Hepatocyte (in vitro differentiated cells): ENCODE results near the gene AP5B1. TPM values are rescaled to one million over a fixed set of nuclear protein-coding genes. Genes with fewer than 3 reads are reported as not detected.
"Not testable (repeated sequence)": the region's sequence is repeated elsewhere in the genome, so short reads cannot be mapped to it uniquely, and the experiment has no call there.

Experiments used
- DNase-seq: peaks from one replicate; pipeline ENCODE4 v3.0.0-alpha.2; 2016; ENCODE audit warnings: low spot score
- H2AFZ ChIP-seq: fragments of 200-600 bp; sonication (generic); 2 replicates; pipeline ENCODE4 v1.6.0; 2016; ENCODE audit warnings: antibody characterized with exemption, mild to moderate bottlenecking
- H3K27ac ChIP-seq: fragments of 200-600 bp; sonication (generic); 2 replicates; pipeline ENCODE4 v1.5.1; 2016; ENCODE audit warnings: mild to moderate bottlenecking
- H3K27me3 ChIP-seq: fragments of 200-600 bp; sonication (generic); 2 replicates; pipeline ENCODE4 v1.6.1; 2016
- H3K36me3 ChIP-seq: fragments of 200-600 bp; sonication (generic); replicated peaks from 2 replicates; pipeline ENCODE4 v1.5.1; 2016; ENCODE audit warnings: low read depth; ENCODE audit not compliant: insufficient read depth
- H3K4me1 ChIP-seq: fragments of 200-600 bp; sonication (generic); 2 replicates; pipeline ENCODE4 v1.5.1; 2016; ENCODE audit warnings: mild to moderate bottlenecking, moderate library complexity; ENCODE audit not compliant: insufficient read depth
- H3K4me2 ChIP-seq: fragments of 200-600 bp; sonication (generic); 2 replicates; pipeline ENCODE4 v1.6.0; 2016
- H3K4me3 ChIP-seq: fragments of 200-600 bp; sonication (generic); 2 replicates; pipeline ENCODE4 v1.5.1; 2016; ENCODE audit warnings: mild to moderate bottlenecking
- H3K79me2 ChIP-seq: fragments of 200-600 bp; sonication (generic); 2 replicates; pipeline ENCODE4 v1.6.0; 2017; ENCODE audit warnings: mild to moderate bottlenecking
- H3K9me2 ChIP-seq: fragments of 200-600 bp; sonication (generic); replicated peaks from 2 replicates; pipeline ENCODE4 v1.6.0; 2017; ENCODE audit warnings: mild to moderate bottlenecking; ENCODE audit not compliant: insufficient read depth
- H3K9me3 ChIP-seq: fragments of 200-600 bp; sonication (generic); 2 replicates; pipeline ENCODE4 v1.5.1; 2016; ENCODE audit warnings: low read depth, mild to moderate bottlenecking
- H4K20me1 ChIP-seq: fragments of 200-600 bp; sonication (generic); 2 replicates; pipeline ENCODE4 v1.6.0; 2016; ENCODE audit warnings: mild to moderate bottlenecking; ENCODE audit not compliant: insufficient read depth, poor library complexity, severe bottlenecking
- CTCF ChIP-seq: fragments of 200-600 bp; sonication (generic); IDR thresholded peaks from 2 replicates; pipeline ENCODE4 v1.5.1; 2016; ENCODE audit warnings: antibody characterized with exemption, mild to moderate bottlenecking; ENCODE audit not compliant: poor library complexity
- EZH2 ChIP-seq: fragments of 200-600 bp; sonication (generic); IDR thresholded peaks from 2 replicates; pipeline ENCODE4 v1.6.1; 2016; ENCODE audit warnings: antibody characterized with exemption, mild to moderate bottlenecking, borderline replicate concordance
- EZH2phosphoT487 ChIP-seq: fragments of 200-600 bp; sonication (generic); IDR thresholded peaks from one replicate; pipeline ENCODE4 v1.6.1; 2018; ENCODE audit warnings: antibody characterized with exemption, mild to moderate bottlenecking, low read depth, moderate library complexity; ENCODE audit not compliant: unreplicated experiment, severe bottlenecking
- WGBS: methylation state at CpG from one replicate; pipeline ENCODE4 v1.1.6; 2016; ENCODE audit warnings: low lambda C conversion rate; ENCODE audit errors: missing lambda C conversion rate; 5-methylcytosine and 5-hydroxymethylcytosine counted together
- polyA plus RNA-seq: library from polyadenylated mRNA; unstranded; fragments of >200 nt; fragmentation: Nextera tagmentation; extraction: Ambion mirVana; gene quantifications from 2 replicates; pipeline ENCODE4 v1.2.1, GENCODE V29; 2016
- total RNA-seq: library from RNA; depleted of rRNA; stranded (reverse); fragments of >200 nt; gene quantifications from 2 replicates; pipeline ENCODE4 v1.2.3, GENCODE V29; 2014

The AP5B1 gene
- total and polyA plus RNA-seq, 2 experiments from 2014 or later: 20.9 to 27.1 TPM

- H3K36me3 ChIP-seq: no peaks in the 10 kb centered on the region
- no peaks in the 10 kb centered on the region for H3K9me3 ChIP-seq
- no peak overlapping the region for H2AFZ ChIP-seq
- no peak overlapping the region for H3K4me2 ChIP-seq
- no peaks in the 10 kb centered on the region for H3K4me1 ChIP-seq
- no peaks in the 10 kb centered on the region for H3K79me2 ChIP-seq
- no peak for TF ChIP-seq EZH2phosphoT487
- TF ChIP-seq EZH2: no peak
- 81% methylated on average over 1 of the region's 1 CpG for WGBS
- no peaks in the 10 kb centered on the region for H3K27me3 ChIP-seq
- H4K20me1 ChIP-seq: no peaks in the 10 kb centered on the region
- no peak overlapping the region for H3K4me3 ChIP-seq
- no peak for DNase-seq
- no peak overlapping the region for H3K27ac ChIP-seq
- H3K9me2 ChIP-seq: no peaks in the 10 kb centered on the region
These were observed 38.4 kb downstream of the AP5B1 start for GRCh38 chr11:65742353-65742752.

GRCh38 chr11:65741185-65741584 lies 39.6 kb downstream of the AP5B1 start:
- Histone ChIP-seq H3K9me2 (no peaks in the 10 kb centered on the region), H3K9me3 (no peaks in the 10 kb centered on the region), H3K27ac (no peak overlapping the region), H3K4me2 (no peak overlapping the region), H3K79me2 (no peaks in the 10 kb centered on the region), H3K4me1 (no peaks in the 10 kb centered on the region), H3K4me3 (no peak overlapping the region), H3K36me3 (no peaks in the 10 kb centered on the region), H2AFZ (no peak overlapping the region), H3K27me3 (no peaks in the 10 kb centered on the region), H4K20me1 (no peaks in the 10 kb centered on the region)
- 89% methylated on average over 8 of the region's 8 CpGs for WGBS
- TF ChIP-seq EZH2 (no peak), CTCF (no peak), EZH2phosphoT487 (no peak)
- no peak for DNase-seq

- WGBS: 89% methylated on average over 2 of the region's 2 CpGs
- no peaks in the 10 kb centered on the region for H4K20me1 ChIP-seq
- no peak overlapping the region for H2AFZ ChIP-seq
- no peak overlapping the region for H3K4me2 ChIP-seq
- TF ChIP-seq EZH2phosphoT487: no peak
- no peak for TF ChIP-seq CTCF
- TF ChIP-seq EZH2: no peak
- no peak overlapping the region for H3K27ac ChIP-seq
- H3K9me2 ChIP-seq: no peaks in the 10 kb centered on the region
- DNase-seq: no peak
- H3K27me3 ChIP-seq: no peaks in the 10 kb centered on the region
- H3K4me1 ChIP-seq: no peaks in the 10 kb centered on the region
- H3K4me3 ChIP-seq: no peak overlapping the region
- H3K79me2 ChIP-seq: no peaks in the 10 kb centered on the region
- H3K9me3 ChIP-seq: no peaks in the 10 kb centered on the region
- H3K36me3 ChIP-seq: no peaks in the 10 kb centered on the region
These were observed 41.8 kb downstream of the AP5B1 start for GRCh38 chr11:65739022-65739421.

GRCh38 chr11:65736810-65737209 lies 44.0 kb downstream of the AP5B1 start:
- Histone ChIP-seq H3K36me3 (no peaks in the 10 kb centered on the region), H3K4me2 (no peak overlapping the region), H3K4me3 (no peak overlapping the region), H3K27me3 (no peaks in the 10 kb centered on the region), H3K79me2 (no peaks in the 10 kb centered on the region), H3K27ac (no peak overlapping the region), H3K9me2 (no peaks in the 10 kb centered on the region), H3K9me3 (no peaks in the 10 kb centered on the region), H4K20me1 (no peaks in the 10 kb centered on the region), H2AFZ (no peak overlapping the region), H3K4me1 (no peaks in the 10 kb centered on the region)
- DNase-seq: no peak
- no peak for TF ChIP-seq CTCF
- TF ChIP-seq EZH2phosphoT487: no peak
- TF ChIP-seq EZH2: no peak

- not testable (repeated sequence) for H3K36me3 ChIP-seq, H3K9me2 ChIP-seq, H2AFZ ChIP-seq, H3K4me1 ChIP-seq, DNase-seq, H3K27me3 ChIP-seq, H3K9me3 ChIP-seq, H3K4me3 ChIP-seq, H3K79me2 ChIP-seq, H3K27ac ChIP-seq, H4K20me1 ChIP-seq, H3K4me2 ChIP-seq
- WGBS: 79% methylated on average over 4 of the region's 4 CpGs
These were observed 45.7 kb downstream of the AP5B1 start for GRCh38 chr11:65735111-65735510.
